Activated CD4-positive, alpha-beta T cell treated with anti-CD3 and anti-CD28 coated beads, Interleukin-2, Interleukin-6, amounts not matched to agents 100 ng/mL and 50 ng/mL, durations not matched to agents 16 hours and 8 hours (primary cell): ENCODE measurements around the gene PROZ.
A peak's percentile ranks its signal among the peaks of the same experiment; 100 is the strongest.

Experiments
- DNase-seq: peaks from one replicate; pipeline ENCODE4 v3.0.0-alpha.2; 2020

PROZ gene

GRCh38 chr13:113120300-113121182, 37.9 kb upstream of the PROZ start:
- DNase-seq: no peak

GRCh38 chr13:113121183-113121927, 37.1 kb upstream of the PROZ start:
- no peak for DNase-seq

- DNase-seq: no peak
These were observed 36.4 kb upstream of the PROZ start for GRCh38 chr13:113121928-113122471.

- no peak for DNase-seq
These were observed 35.8 kb upstream of the PROZ start, which contains the start of gene F10 for GRCh38 chr13:113122550-113123225. F10 (plus strand) TSS chr13:113122799; CDS start chr13:113122856, 57 bp downstream.

GRCh38 chr13:113123226-113124201, 34.9 kb upstream of the PROZ start:
- DNase-seq: no peak

- DNase-seq: no peak
These were observed 34.1 kb upstream of the PROZ start for GRCh38 chr13:113124211-113124970.

GRCh38 chr13:113125506-113126264, 32.8 kb upstream of the PROZ start:
- no peak for DNase-seq

- DNase-seq: no peak
These were observed 31.9 kb upstream of the PROZ start for GRCh38 chr13:113126265-113127150.

- no peak for DNase-seq
These were observed 29.0 kb upstream of the PROZ start for GRCh38 chr13:113129480-113129879.

- DNase-seq: peak; percentile 38
These were observed 28.3 kb upstream of the PROZ start for GRCh38 chr13:113129921-113130750.

- DNase-seq: no peak
These were observed 23.1 kb upstream of the PROZ start for GRCh38 chr13:113135281-113135760.

GRCh38 chr13:113137691-113138298, 20.7 kb upstream of the PROZ start:
- DNase-seq: no peak

GRCh38 chr13:113138792-113139551, 19.5 kb upstream of the PROZ start:
- DNase-seq: no peak

GRCh38 chr13:113139577-113139976, 18.9 kb upstream of the PROZ start:
- DNase-seq: no peak

GRCh38 chr13:113140677-113141600, 17.5 kb upstream of the PROZ start:
- DNase-seq: no peak

- no peak for DNase-seq
These were observed 16.9 kb upstream of the PROZ start for GRCh38 chr13:113141601-113141970.
